ENCODE data around the gene TRIM28. TPM values are rescaled to one million over a fixed set of nuclear protein-coding genes. Genes with fewer than 3 reads are reported as not detected.

The TRIM28 gene
- total and polyA plus RNA-seq, 9 of the 15 experiments (the other 6 are each of a cell fraction or from before 2014, with no cell fraction given) = 12.1 to 797 (median 490) TPM

GRCh38 chr19:58584498-58585441, 40.9 kb downstream of the TRIM28 start:
- Histone ChIP-seq H3K27me3 (ENCODE audit: control insufficient read depth in 2 of 2, insufficient read depth in 2 of 2, low read length in 2 of 2) (no peaks in the 10 kb centered on the region; a peak in 1 of 5 replicates), H3K4me1 (replicated peaks in 1 of 2; ENCODE audit: control insufficient read depth in 2 of 2, insufficient read depth in 2 of 2, low read length in 2 of 2) (peaks cover 40 to 46% of the 10 kb centered on the region in 2 experiments), H3K9me3 (replicated peaks; ENCODE audit: control insufficient read depth, insufficient read depth, low read depth, low read length) (peaks cover 2% of the 10 kb centered on the region; the same call in 1 of the 2 replicates), H3K9me1 (ENCODE audit: control insufficient read depth, insufficient read depth, low read length) (no peaks in the 10 kb centered on the region), H3K4me2 (ENCODE audit: insufficient read depth, low read length) (peak overlapping the region; percentile 79), H2AFZ (ENCODE audit: low read depth, low read length) (peak overlapping the region; percentile 42), H3K79me2 (ENCODE audit: control insufficient read depth, insufficient read depth, low read length) (peaks cover 20% of the 10 kb centered on the region; the same call in 2 of the 3 replicates), H3K9ac (ENCODE audit: insufficient read depth in 1 of 2, low read depth in 2 of 2, low read length in 2 of 2) (peak overlapping the region; percentile 43 to 68; a peak in 3 of 4 replicates), H4K20me1 (replicated peaks; ENCODE audit: control insufficient read depth, insufficient read depth, low read length) (no peaks in the 10 kb centered on the region), H3K27ac (ENCODE audit: extremely low read depth, low read depth, low read length) (peak overlapping the region; percentile 93), H3K4me3 (no peak overlapping the region), H3K36me3 (ENCODE audit: control insufficient read depth, insufficient read depth, low read length) (peaks cover 27% of the 10 kb centered on the region)
- POLR2A ChIA-PET = interaction anchor here (0.6 to 1.4 kb wide), 5 partner anchors 9 to 109 kb away, joined by 3 to 6 read pairs (median 3); partner anchors contain the start of gene ZNF446
- WGBS (ENCODE audit: insufficient coverage, low coverage, missing lambda C conversion rate) = 7% methylated on average over 8 of the region's 9 CpGs
- CTCF ChIA-PET (ENCODE audit: low intra/inter-chr PET ratio) = no interaction called here
- in situ Hi-C loops (cut with MboI) = no loop called here
- peak; percentile 29 to 90 (median 46) for DNase-seq (ENCODE audit: extremely low read depth in 1 of 4, low spot score in 3 of 4)
- BruUV-seq (replicated peaks) = no TSS peak
- ATAC-seq = peak; percentile 37
- intact Hi-C loops (cut with micrococcal nuclease) = no loop called here
- peak; percentile 80 for FAIRE-seq
- TF ChIP-seq NELFE (IDR thresholded peaks at IDR 0.05; ENCODE audit: insufficient read depth, insufficient read length) (no peak), ID3 (CRISPR knock-in tag; IDR thresholded peaks at IDR 0.05) (no peak), ID3 (tag; IDR thresholded peaks at IDR 0.05) (no peak), FOXO4 (CRISPR knock-in tag; IDR thresholded peaks at IDR 0.05) (no peak), BCL6 (CRISPR knock-in tag; IDR thresholded peaks at IDR 0.05) (no peak), KDM5B (IDR thresholded peaks at IDR 0.05; ENCODE audit: insufficient replicate concordance, low read depth, low read length) (no peak), ZNF174 (CRISPR knock-in tag; IDR thresholded peaks at IDR 0.05) (no peak), THRB (CRISPR knock-in tag; conservative IDR thresholded peaks at IDR 0.05) (no peak), ZNF41 (CRISPR knock-in tag; conservative IDR thresholded peaks at IDR 0.05) (no peak), ETS2 (tag; IDR thresholded peaks at IDR 0.05; ENCODE audit: borderline replicate concordance, poor library complexity, severe bottlenecking) (no peak), HNRNPUL1 (IDR thresholded peaks at IDR 0.05; ENCODE audit: low read length) (no peak), NBN (IDR thresholded peaks at IDR 0.05; ENCODE audit: low read depth) (0 out of 2 replicates have a peak, but pooled peaks have one; percentile 59), EWSR1 (IDR thresholded peaks at IDR 0.05; ENCODE audit: borderline replicate concordance, low read depth, partially characterized antibody) (no peak), MAZ (CRISPR knock-in tag; conservative IDR thresholded peaks at IDR 0.05 in 1 of 2, IDR thresholded peaks at IDR 0.05 in 1 of 2) (peak; percentile 78 to 79), ZNF263 (CRISPR knock-in tag; IDR thresholded peaks at IDR 0.05; ENCODE audit: borderline replicate concordance) (no peak; the same call in 1 of the 2 replicates), SNRNP70 (optimal IDR thresholded peaks at IDR 0.05; ENCODE audit: low read depth, low read length) (no peak), KLF16 (IDR thresholded peaks at IDR 0.05) (peak; percentile 91)

Measured in K562 (cell line).